ENCODE results near the gene CFAP69. TPM values are rescaled to one million over a fixed set of nuclear protein-coding genes. Genes with fewer than 3 reads are reported as not detected.
A peak's percentile ranks its signal among the peaks of the same experiment; 100 is the strongest.
"Not testable (repeated sequence)": the region's sequence is repeated elsewhere in the genome, so short reads cannot be mapped to it uniquely, and the experiment has no call there.

Gene CFAP69
- polyA plus RNA-seq, 4 donors = 1.0 to 4.9 (median 4.2) TPM

GRCh38 chr7:90320801-90321494 is 76.0 kb downstream of the CFAP69 start, which contains the start of gene FAM237B:
TSS of gene FAM237B (minus strand) at chr7:90321304. CDS start at chr7:90319748, 1,556 bp downstream.
- FAIRE-seq = no peak
- Histone ChIP-seq H3K4me3 (ENCODE audit: low read depth in 1 of 3, low read length in 3 of 3) (peak within 1 kb of the TSS in 1 of 3 donors; percentile 15), H3K27ac (ENCODE audit: low read depth in 1 of 3, low read length in 2 of 3) (no peak within 1 kb of the TSS), H3K36me3 (ENCODE audit: control insufficient read depth in 3 of 3, insufficient read depth in 2 of 3, low read depth in 1 of 3, low read length in 3 of 3) (no peaks in the 10 kb centered on the region), H3K4me1 (ENCODE audit: control insufficient read depth in 3 of 3, insufficient read depth in 2 of 3, low read depth in 1 of 3, low read length in 2 of 3) (peaks cover 0 to 3% (median 0%) of the 10 kb centered on the region in 3 donors), H3K27me3 (ENCODE audit: control insufficient read depth in 3 of 3, insufficient read depth in 3 of 3, low read length in 3 of 3) (peaks cover 7 to 32% (median 19%) of the 10 kb centered on the region in 3 donors), H3K9me3 (ENCODE audit: control insufficient read depth in 2 of 2, insufficient read depth in 1 of 2, low read depth in 1 of 2, low read length in 1 of 2) (no peaks in the 10 kb centered on the region)
- WGBS, 3 donors = 3 to 7% (median 5%) methylated on average over 55 to 62 of the region's 62 CpGs
- peak in 1 of 2 donors; percentile 49 for DNase-seq

DNA sequence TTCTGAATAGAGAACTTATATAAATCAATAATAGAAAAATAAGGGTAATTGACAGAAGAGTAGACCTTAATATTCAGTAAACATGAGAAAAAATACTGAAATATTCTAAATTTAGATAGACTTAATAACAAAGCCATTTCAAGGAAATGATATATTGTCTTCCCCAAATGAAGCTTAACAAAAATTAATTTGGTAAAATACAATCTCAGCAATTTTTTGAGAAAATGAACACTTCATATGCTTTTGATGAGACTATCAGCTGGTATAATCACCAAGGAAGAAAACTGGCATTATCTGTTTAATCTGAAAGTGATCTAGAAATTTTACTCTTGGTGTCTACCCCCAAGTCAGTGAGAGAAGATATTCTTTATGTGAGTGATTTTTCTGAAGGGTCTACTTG is 77.9 kb downstream of the CFAP69 start:
- DNase-seq = no peak
- no peak for FAIRE-seq
- Histone ChIP-seq H3K36me3 (ENCODE audit: control insufficient read depth in 3 of 3, insufficient read depth in 2 of 3, low read depth in 1 of 3, low read length in 3 of 3) (no peaks in the 10 kb centered on the region), H3K27ac (ENCODE audit: low read depth in 1 of 3, low read length in 2 of 3) (no peak overlapping the region), H3K27me3 (ENCODE audit: control insufficient read depth in 3 of 3, insufficient read depth in 3 of 3, low read length in 3 of 3) (peaks cover 7 to 32% (median 19%) of the 10 kb centered on the region in 3 donors), H3K9me3 (ENCODE audit: control insufficient read depth in 2 of 2, insufficient read depth in 1 of 2, low read depth in 1 of 2, low read length in 1 of 2) (no peaks in the 10 kb centered on the region), H3K4me3 (ENCODE audit: low read depth in 1 of 3, low read length in 3 of 3) (no peak overlapping the region), H3K4me1 (ENCODE audit: control insufficient read depth in 3 of 3, insufficient read depth in 2 of 3, low read depth in 1 of 3, low read length in 2 of 3) (peaks cover 0 to 3% (median 0%) of the 10 kb centered on the region in 3 donors)

DNA sequence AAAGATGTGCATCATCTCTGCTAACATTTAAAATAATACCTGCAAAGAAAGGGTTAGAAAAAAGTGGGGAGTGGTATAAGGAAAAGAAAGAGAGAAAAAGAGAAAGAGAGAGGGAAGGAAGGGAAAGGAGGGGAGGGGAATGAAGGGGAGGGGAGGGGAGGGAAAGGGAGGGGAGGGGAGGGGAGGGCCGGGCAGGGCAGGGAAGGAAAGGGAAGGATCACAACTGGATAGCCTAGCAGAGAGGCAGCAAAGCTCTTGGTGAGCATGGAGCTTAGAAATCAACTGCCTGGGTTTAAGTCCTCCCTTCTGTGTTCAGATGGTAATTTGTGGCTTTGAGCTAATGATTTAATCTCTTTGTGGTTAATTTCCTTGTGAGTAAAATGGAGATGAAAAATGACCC is 81.5 kb downstream of the CFAP69 start:
- peaks cover 0 to 10% (median 9%) of the 10 kb centered on the region in 3 donors for H3K27me3 ChIP-seq (ENCODE audit: control insufficient read depth in 3 of 3, insufficient read depth in 3 of 3, low read length in 3 of 3)
- H3K27ac ChIP-seq (ENCODE audit: low read depth in 1 of 3, low read length in 2 of 3) = no peak overlapping the region
- 15 to 27% (median 17%) methylated on average over 1 of the region's 1 CpG for WGBS, 3 donors
- H3K9me3 ChIP-seq (ENCODE audit: control insufficient read depth in 2 of 2, insufficient read depth in 1 of 2, low read depth in 1 of 2, low read length in 1 of 2) = no peaks in the 10 kb centered on the region
- no peaks in the 10 kb centered on the region for H3K36me3 ChIP-seq (ENCODE audit: control insufficient read depth in 3 of 3, insufficient read depth in 2 of 3, low read depth in 1 of 3, low read length in 3 of 3)
- no peak overlapping the region for H3K4me3 ChIP-seq (ENCODE audit: low read depth in 1 of 3, low read length in 3 of 3)
- DNase-seq = no peak
- no peak for FAIRE-seq
- H3K4me1 ChIP-seq (ENCODE audit: control insufficient read depth in 3 of 3, insufficient read depth in 2 of 3, low read depth in 1 of 3, low read length in 2 of 3) = peaks cover 0 to under 1% (median 0%) of the 10 kb centered on the region in 3 donors

- no peaks in the 10 kb centered on the region for H3K27me3 ChIP-seq (ENCODE audit: control insufficient read depth in 3 of 3, insufficient read depth in 3 of 3, low read length in 3 of 3)
- no peak overlapping the region for H3K4me3 ChIP-seq (ENCODE audit: low read depth in 1 of 3, low read length in 3 of 3)
- no peaks in the 10 kb centered on the region for H3K36me3 ChIP-seq (ENCODE audit: control insufficient read depth in 3 of 3, insufficient read depth in 2 of 3, low read depth in 1 of 3, low read length in 3 of 3)
- H3K9me3 ChIP-seq (ENCODE audit: control insufficient read depth in 2 of 2, insufficient read depth in 1 of 2, low read depth in 1 of 2, low read length in 1 of 2) = peaks cover 0 to 3% of the 10 kb centered on the region in 2 donors
- H3K27ac ChIP-seq (ENCODE audit: low read depth in 1 of 3, low read length in 2 of 3) = no peak overlapping the region
- 93 to 97% (median 95%) methylated on average over 38 to 48 of the region's 48 CpGs for WGBS, 3 donors
- no peak for FAIRE-seq
- DNase-seq = no peak
- H3K4me1 ChIP-seq (ENCODE audit: control insufficient read depth in 3 of 3, insufficient read depth in 2 of 3, low read depth in 1 of 3, low read length in 2 of 3) = no peaks in the 10 kb centered on the region
Observed at GRCh38 chr7:90334193-90334843, 89.3 kb downstream of the CFAP69 start.

DNA sequence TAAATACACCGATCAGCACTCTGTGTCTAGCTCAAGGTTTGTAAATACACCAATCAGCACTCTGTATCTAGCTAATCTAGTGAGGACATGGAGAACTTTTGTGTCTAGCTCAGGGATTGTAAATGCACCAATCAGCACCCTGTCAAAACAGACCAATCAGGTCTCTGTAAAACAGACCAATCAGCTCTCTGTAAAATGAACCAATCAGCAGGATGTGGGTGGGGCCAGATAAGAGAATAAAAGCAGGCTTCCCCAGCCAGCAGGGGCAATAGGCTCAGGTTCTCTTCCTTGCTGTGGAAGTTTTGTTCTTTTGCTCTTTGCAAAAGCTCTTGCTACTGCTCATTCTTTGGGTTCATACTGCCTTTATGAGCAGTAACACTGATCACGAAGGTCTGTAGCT is 90.0 kb downstream of the CFAP69 start:
- not testable (repeated sequence) for H3K9me3 ChIP-seq (ENCODE audit: control insufficient read depth in 2 of 2, insufficient read depth in 1 of 2, low read depth in 1 of 2, low read length in 1 of 2); H3K27ac ChIP-seq (ENCODE audit: low read depth in 1 of 3, low read length in 2 of 3); H3K36me3 ChIP-seq (ENCODE audit: control insufficient read depth in 3 of 3, insufficient read depth in 2 of 3, low read depth in 1 of 3, low read length in 3 of 3); H3K4me3 ChIP-seq (ENCODE audit: low read depth in 1 of 3, low read length in 3 of 3); H3K4me1 ChIP-seq (ENCODE audit: control insufficient read depth in 3 of 3, insufficient read depth in 2 of 3, low read depth in 1 of 3, low read length in 2 of 3); DNase-seq; H3K27me3 ChIP-seq (ENCODE audit: control insufficient read depth in 3 of 3, insufficient read depth in 3 of 3, low read length in 3 of 3); FAIRE-seq
- 88 to 92% (median 91%) methylated on average over 2 of the region's 2 CpGs for WGBS, 3 donors

DNA sequence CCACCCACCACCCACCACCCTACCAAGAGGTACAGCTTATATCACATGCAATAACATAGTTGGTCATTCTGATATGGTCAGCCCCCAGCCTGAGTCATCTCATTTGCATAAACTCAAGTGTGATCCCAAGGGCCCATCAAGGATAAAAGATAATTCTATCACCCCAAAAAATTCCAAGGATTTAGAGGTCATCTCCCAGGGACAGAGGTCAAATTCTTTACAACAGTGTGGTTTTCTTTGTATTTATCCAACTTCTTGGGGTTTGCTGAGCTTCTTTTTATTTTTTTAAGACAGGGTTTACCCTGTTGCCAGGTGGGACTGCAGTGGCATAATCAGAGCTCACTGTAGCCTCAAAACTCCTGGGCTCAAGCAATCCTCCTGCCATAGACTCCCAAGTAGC is 92.1 kb downstream of the CFAP69 start:
- no peak for DNase-seq
- no peak overlapping the region for H3K27ac ChIP-seq (ENCODE audit: low read depth in 1 of 3, low read length in 2 of 3)
- peaks cover 0 to 3% of the 10 kb centered on the region in 2 donors for H3K9me3 ChIP-seq (ENCODE audit: control insufficient read depth in 2 of 2, insufficient read depth in 1 of 2, low read depth in 1 of 2, low read length in 1 of 2)
- no peak overlapping the region for H3K4me3 ChIP-seq (ENCODE audit: low read depth in 1 of 3, low read length in 3 of 3)
- no peaks in the 10 kb centered on the region for H3K27me3 ChIP-seq (ENCODE audit: control insufficient read depth in 3 of 3, insufficient read depth in 3 of 3, low read length in 3 of 3)
- H3K36me3 ChIP-seq (ENCODE audit: control insufficient read depth in 3 of 3, insufficient read depth in 2 of 3, low read depth in 1 of 3, low read length in 3 of 3) = no peaks in the 10 kb centered on the region
- H3K4me1 ChIP-seq (ENCODE audit: control insufficient read depth in 3 of 3, insufficient read depth in 2 of 3, low read depth in 1 of 3, low read length in 2 of 3) = no peaks in the 10 kb centered on the region
- no peak for FAIRE-seq

DNA sequence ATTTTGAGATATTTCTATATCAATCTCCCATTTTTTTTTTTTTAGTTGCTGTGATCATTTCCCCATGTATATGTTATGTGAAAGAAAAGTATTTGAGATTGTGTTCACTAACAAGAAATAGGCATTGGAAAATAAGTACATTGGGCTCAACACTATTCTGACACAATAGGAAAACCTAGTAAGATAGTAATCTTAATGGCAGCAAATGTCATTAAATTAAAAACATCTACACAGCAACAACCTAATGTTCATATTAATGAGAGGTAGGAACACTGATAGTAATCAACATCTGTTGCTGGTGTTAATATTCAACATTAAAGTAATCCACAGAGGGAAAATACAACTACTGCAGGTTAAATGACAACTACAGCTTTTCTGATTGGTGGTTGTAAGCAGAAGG is 100.0 kb downstream of the CFAP69 start:
- FAIRE-seq = no peak

GRCh38 chr7:90345595-90346335 is 100.8 kb downstream of the CFAP69 start:
- peaks cover 0 to 2% (median 0%) of the 10 kb centered on the region in 3 donors for H3K36me3 ChIP-seq (ENCODE audit: control insufficient read depth in 3 of 3, insufficient read depth in 2 of 3, low read depth in 1 of 3, low read length in 3 of 3)
- DNase-seq (peak; percentile 52 to 72), FAIRE-seq (no peak)
- no peaks in the 10 kb centered on the region for H3K9me3 ChIP-seq (ENCODE audit: control insufficient read depth in 2 of 2, insufficient read depth in 1 of 2, low read depth in 1 of 2, low read length in 1 of 2)
- peak overlapping the region; percentile 65 to 98 (median 97) for H3K27ac ChIP-seq (ENCODE audit: low read depth in 1 of 3, low read length in 2 of 3)
- peaks cover 0 to 11% (median 3%) of the 10 kb centered on the region in 3 donors for H3K4me1 ChIP-seq (ENCODE audit: control insufficient read depth in 3 of 3, insufficient read depth in 2 of 3, low read depth in 1 of 3, low read length in 2 of 3)
- peak overlapping the region; percentile 37 to 92 (median 85) for H3K4me3 ChIP-seq (ENCODE audit: low read depth in 1 of 3, low read length in 3 of 3)
- WGBS, 3 donors = 8 to 13% (median 10%) methylated on average over 18 of the region's 18 CpGs
- H3K27me3 ChIP-seq (ENCODE audit: control insufficient read depth in 3 of 3, insufficient read depth in 3 of 3, low read length in 3 of 3) = no peaks in the 10 kb centered on the region

More for the DNA sequence above, 100.0 kb downstream of the CFAP69 start:
- no peak overlapping the region for H3K27ac ChIP-seq (ENCODE audit: low read depth in 1 of 3, low read length in 2 of 3)
- no peaks in the 10 kb centered on the region for H3K27me3 ChIP-seq (ENCODE audit: control insufficient read depth in 3 of 3, insufficient read depth in 3 of 3, low read length in 3 of 3)
- H3K4me1 ChIP-seq (ENCODE audit: control insufficient read depth in 3 of 3, insufficient read depth in 2 of 3, low read depth in 1 of 3, low read length in 2 of 3) = peaks cover 0 to 11% (median 3%) of the 10 kb centered on the region in 3 donors
- no peak for DNase-seq
- no peaks in the 10 kb centered on the region for H3K9me3 ChIP-seq (ENCODE audit: control insufficient read depth in 2 of 2, insufficient read depth in 1 of 2, low read depth in 1 of 2, low read length in 1 of 2)
- H3K36me3 ChIP-seq (ENCODE audit: control insufficient read depth in 3 of 3, insufficient read depth in 2 of 3, low read depth in 1 of 3, low read length in 3 of 3) = peaks cover 0 to 2% (median 0%) of the 10 kb centered on the region in 3 donors
- H3K4me3 ChIP-seq (ENCODE audit: low read depth in 1 of 3, low read length in 3 of 3) = no peak overlapping the region

Data from small intestine (tissue), 7 donors.